Activated naive CD4-positive, alpha-beta T cell (primary cell): ENCODE measurements around the gene WIPF2.
"Not testable (repeated sequence)": the region's sequence is repeated elsewhere in the genome, so short reads cannot be mapped to it uniquely, and the experiment has no call there.

Experiments
- DNase-seq, 4 experiments: peaks; one replicate each; lab custom pipeline; 2025; lab: John Stamatoyannopoulos, UW

The WIPF2 gene

DNA sequence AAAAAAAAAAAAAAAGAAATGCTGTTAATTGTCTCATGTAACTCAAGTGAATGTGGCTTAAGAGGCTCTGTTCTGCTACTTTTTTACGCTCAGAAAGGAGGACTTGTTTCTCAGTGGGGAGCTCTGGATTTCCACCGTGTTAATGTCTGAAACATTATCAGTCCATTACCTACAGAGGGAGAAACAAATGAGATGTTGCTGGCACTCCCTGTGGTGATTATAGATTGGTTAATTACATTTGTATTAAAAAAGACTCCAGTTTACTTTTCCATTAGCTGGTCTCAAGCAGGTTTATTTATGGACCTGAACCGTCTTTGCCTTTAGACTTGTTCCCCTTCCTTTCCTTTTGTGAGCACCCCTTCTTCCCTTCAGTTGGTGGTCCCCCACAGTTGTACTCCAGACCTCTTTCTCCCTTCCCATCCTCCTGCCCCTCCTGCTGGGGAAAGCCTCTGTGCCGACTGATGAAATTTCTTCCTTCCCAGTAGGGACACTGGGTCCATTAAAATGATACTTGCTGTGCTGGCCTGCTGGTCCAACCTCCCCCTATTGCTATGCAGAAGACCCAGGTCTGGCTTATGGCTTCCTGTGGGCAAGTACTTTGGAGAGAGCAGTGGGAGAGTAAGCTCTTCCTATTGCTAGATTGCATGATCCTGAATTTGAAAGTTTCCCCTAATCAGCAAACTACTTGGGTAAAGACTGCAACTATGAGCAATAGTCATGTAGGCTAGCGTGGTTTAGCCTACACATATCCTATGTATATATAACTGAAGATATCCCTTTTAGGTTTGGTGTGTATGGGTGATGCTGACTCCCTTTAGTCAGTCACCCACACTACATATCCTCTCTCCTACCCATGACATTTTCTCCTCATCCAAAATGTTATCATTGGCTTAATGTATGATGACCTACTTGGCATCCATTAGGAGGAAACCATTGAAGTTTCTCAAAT lies 76.7 kb downstream of the WIPF2 start:
- no peak for DNase-seq

GRCh38 chr17:40297511-40297910 lies 78.4 kb downstream of the WIPF2 start:
- DNase-seq = no peak

GRCh38 chr17:40298726-40299125 lies 79.6 kb downstream of the WIPF2 start:
- no peak for DNase-seq

- not testable (repeated sequence) for DNase-seq
These were observed 80.2 kb downstream of the WIPF2 start for GRCh38 chr17:40299159-40299757.

- no peak for DNase-seq
These were observed 82.2 kb downstream of the WIPF2 start for GRCh38 chr17:40301315-40301714.

GRCh38 chr17:40303009-40303657 lies 84.0 kb downstream of the WIPF2 start:
- no peak for DNase-seq

- DNase-seq = no peak
These were observed 84.8 kb downstream of the WIPF2 start for GRCh38 chr17:40303708-40304551.

- not testable (repeated sequence) for DNase-seq
These were observed 85.4 kb downstream of the WIPF2 start for GRCh38 chr17:40304552-40304863.

DNA sequence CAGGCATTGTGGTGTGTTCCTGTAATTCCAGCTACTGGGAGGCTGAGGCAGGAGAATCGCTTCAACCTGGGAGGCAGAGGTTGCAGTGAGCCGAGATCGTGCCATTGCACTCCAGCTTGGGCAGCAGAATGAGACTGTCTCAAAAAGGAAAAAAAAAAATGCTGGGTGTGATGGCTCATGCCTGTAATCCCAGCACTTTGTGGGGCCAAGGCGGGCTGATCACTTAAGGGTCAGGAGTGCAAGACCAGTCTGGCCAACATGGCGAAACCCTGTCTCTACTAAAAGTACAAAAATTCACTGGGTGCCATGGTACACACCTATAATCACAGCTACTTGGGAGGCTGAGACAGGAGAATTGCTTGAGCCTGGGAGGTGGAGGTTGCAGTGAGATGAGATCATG lies 85.8 kb downstream of the WIPF2 start:
- DNase-seq = not testable (repeated sequence)

GRCh38 chr17:40306395-40306794 lies 87.3 kb downstream of the WIPF2 start:
- DNase-seq = no peak

DNA sequence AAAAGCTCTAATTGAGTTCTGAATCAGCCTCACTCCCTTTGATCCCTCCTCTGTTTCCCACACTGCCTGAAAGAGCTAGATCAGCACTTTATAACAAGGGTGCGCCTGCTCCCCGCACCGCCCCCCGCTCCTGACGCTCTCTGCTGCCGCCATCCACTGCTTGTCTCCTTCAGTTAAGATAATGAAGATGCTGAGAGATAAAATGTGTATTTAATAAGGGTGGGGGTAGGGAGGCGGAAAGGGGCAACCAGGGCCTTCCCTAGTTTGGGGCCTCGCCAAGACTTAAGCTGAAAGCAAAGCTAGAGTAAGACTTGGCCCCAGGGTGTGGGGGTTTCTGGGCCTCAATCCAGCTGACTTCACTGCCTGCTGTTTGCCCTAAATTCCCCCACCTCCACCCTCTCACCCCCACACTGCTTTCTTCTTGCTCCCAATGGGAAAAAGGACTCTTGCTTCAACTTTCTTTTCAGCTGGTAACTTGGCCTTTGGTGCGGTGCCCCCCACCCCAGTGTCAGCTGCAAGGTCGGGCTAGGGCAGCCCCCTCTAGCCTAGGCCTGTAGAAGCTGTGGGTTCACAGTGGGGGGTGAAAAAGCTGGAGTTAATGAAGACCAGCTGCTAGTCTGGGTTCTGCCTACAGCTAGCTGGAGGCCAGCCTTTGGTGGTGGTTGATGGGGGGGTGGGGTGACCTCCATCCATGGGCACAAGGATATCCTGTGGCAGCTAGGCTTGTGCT lies 88.1 kb downstream of the WIPF2 start:
- no peak for DNase-seq

DNA sequence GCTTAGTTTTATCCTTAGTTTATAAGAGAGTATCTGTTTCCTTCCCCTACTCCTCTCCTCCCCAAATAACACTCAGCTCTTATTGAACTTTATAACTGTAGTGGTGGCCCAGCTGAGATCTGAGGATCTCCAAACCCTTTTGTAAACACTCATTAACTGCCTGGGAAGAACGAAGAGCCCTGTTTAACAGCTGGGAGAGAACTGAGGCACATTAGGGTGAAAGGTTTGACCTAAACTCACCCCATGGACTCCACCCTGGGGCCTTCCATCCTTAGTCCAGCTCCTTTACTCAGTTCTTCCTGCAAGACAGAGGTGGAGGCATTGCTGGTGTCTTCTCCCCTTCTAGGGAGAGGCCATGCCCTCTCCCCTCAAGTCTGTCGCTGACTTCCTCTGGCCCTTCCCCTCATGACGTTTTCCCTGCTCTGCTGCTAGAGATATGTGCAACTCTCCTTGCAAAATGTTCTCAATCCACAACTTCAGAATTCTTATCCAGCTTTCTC lies 88.7 kb downstream of the WIPF2 start:
- DNase-seq = no peak

GRCh38 chr17:40309031-40309948 lies 90.2 kb downstream of the WIPF2 start, which contains the start of gene RARA:
Gene RARA (plus strand): TSS chr17:40309180. CDS start chr17:40331219, 22,039 bp downstream.
- DNase-seq = no peak

GRCh38 chr17:40309949-40310510 lies 90.9 kb downstream of the WIPF2 start:
- no peak for DNase-seq

DNA sequence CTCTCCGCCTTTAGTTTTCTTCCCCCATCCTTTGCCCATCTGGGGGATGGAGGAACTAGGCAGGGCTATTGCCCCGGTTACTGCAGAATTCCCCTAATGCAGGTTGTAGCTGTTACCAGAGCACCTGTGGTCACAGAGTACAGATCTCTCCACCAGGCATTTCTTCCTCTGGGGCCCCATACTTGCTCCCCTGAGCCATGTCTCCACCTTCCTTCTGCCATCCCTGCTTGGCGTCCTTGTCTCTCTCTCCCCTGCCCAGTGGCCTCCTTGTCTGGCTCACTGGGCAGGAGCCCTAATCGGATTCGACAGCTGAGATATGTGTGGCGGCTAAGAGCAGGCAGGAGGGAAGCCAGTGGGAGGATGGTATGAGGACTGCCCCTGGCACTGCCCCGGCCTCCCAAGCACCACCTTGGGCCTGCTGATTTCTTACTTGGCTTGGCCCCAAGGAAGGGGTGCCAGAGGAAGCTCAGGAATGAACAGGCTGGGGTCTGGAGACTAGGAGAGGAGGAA lies 91.8 kb downstream of the WIPF2 start:
- DNase-seq = no peak

DNA sequence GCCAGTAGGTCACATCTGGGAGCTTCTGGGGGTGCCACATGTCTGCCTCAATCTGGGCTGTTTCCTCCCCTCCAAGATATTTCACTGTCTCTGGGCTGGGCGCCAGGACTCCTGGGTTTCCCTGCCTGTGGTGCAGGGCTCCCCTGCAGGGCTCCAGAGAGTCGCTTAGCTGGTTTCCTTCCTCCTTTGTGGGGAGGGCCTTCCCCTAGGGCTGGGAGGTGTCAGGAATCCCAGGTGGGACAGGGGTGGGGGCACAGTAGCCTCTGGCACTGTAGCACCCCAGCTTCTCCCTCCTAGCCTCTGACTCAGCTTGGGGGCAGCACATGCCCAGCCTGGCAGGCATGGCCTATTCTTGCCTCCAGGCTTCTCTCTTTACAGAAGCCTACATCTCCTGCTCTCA lies 92.5 kb downstream of the WIPF2 start:
- no peak for DNase-seq

GRCh38 chr17:40312131-40312731 lies 93.1 kb downstream of the WIPF2 start:
- DNase-seq = no peak

- no peak for DNase-seq
These were observed 94.0 kb downstream of the WIPF2 start for GRCh38 chr17:40312893-40313667.
